ENCODE results near the gene KATNAL2. TPM values are rescaled to one million over a fixed set of nuclear protein-coding genes. Genes with fewer than 3 reads are reported as not detected.

The KATNAL2 gene
- total RNA-seq, 1 donor from 2014 or later = 5.4 TPM

- DNase-seq = no peak
Observed at GRCh38 chr18:47081578-47081977, 164.2 kb downstream of the KATNAL2 start.

GRCh38 chr18:47087676-47088075 lies 170.3 kb downstream of the KATNAL2 start:
- H3K9me3 ChIP-seq (replicated peaks) = no peaks in the 10 kb centered on the region
- H3K4me3 ChIP-seq = no peak overlapping the region
- intact Hi-C loops (cut with micrococcal nuclease) = no loop called here
- H3K27me3 ChIP-seq (ENCODE audit: low read depth) = no peaks in the 10 kb centered on the region
- H3K36me3 ChIP-seq = no peaks in the 10 kb centered on the region
- no peak for TF ChIP-seq CTCF (IDR thresholded peaks at IDR 0.05; ENCODE audit: borderline replicate concordance)
- no peak overlapping the region for H3K27ac ChIP-seq (replicated peaks)
- no peaks in the 10 kb centered on the region for H3K4me1 ChIP-seq
- no peak for DNase-seq

More at GRCh38 chr18:47081578-47081977, 164.2 kb downstream of the KATNAL2 start:
- Histone ChIP-seq H3K4me3 (no peak overlapping the region), H3K36me3 (no peaks in the 10 kb centered on the region), H3K27ac (replicated peaks) (no peak overlapping the region), H3K4me1 (no peaks in the 10 kb centered on the region), H3K27me3 (ENCODE audit: low read depth) (no peaks in the 10 kb centered on the region), H3K9me3 (replicated peaks) (no peaks in the 10 kb centered on the region)
- no peak for TF ChIP-seq CTCF (IDR thresholded peaks at IDR 0.05; ENCODE audit: borderline replicate concordance)
- intact Hi-C loops (cut with micrococcal nuclease) = no loop called here

GRCh38 chr18:47095810-47096209 lies 178.4 kb downstream of the KATNAL2 start:
- Histone ChIP-seq H3K9me3 (replicated peaks) (no peaks in the 10 kb centered on the region), H3K4me1 (peaks cover 6% of the 10 kb centered on the region), H3K4me3 (no peak overlapping the region), H3K36me3 (no peaks in the 10 kb centered on the region), H3K27ac (replicated peaks) (no peak overlapping the region), H3K27me3 (ENCODE audit: low read depth) (no peaks in the 10 kb centered on the region)
- no peak for TF ChIP-seq CTCF (IDR thresholded peaks at IDR 0.05; ENCODE audit: borderline replicate concordance)
- intact Hi-C loops (cut with micrococcal nuclease) = no loop called here
- no peak for DNase-seq

- Histone ChIP-seq H3K27me3 (ENCODE audit: low read depth) (no peaks in the 10 kb centered on the region), H3K4me1 (peaks cover 6% of the 10 kb centered on the region), H3K9me3 (replicated peaks) (no peaks in the 10 kb centered on the region), H3K27ac (replicated peaks) (no peak overlapping the region), H3K36me3 (peaks cover 5% of the 10 kb centered on the region), H3K4me3 (no peak overlapping the region)
- DNase-seq = peak; percentile 16
- peak; percentile 80 for TF ChIP-seq CTCF (IDR thresholded peaks at IDR 0.05; ENCODE audit: borderline replicate concordance)
- intact Hi-C loops (cut with micrococcal nuclease) = loop anchor here (2.0 kb wide), 1 partner anchor 104 kb away; no protein-coding TSS in a partner anchor
Observed at GRCh38 chr18:47100212-47100831, 182.9 kb downstream of the KATNAL2 start.

GRCh38 chr18:47108373-47108772 lies 191.0 kb downstream of the KATNAL2 start:
- peaks cover 76% of the 10 kb centered on the region for H3K36me3 ChIP-seq
- H3K27me3 ChIP-seq (ENCODE audit: low read depth) = no peaks in the 10 kb centered on the region
- no peak overlapping the region for H3K27ac ChIP-seq (replicated peaks)
- H3K4me1 ChIP-seq = peaks cover 5% of the 10 kb centered on the region
- DNase-seq = no peak
- H3K4me3 ChIP-seq = no peak overlapping the region
- intact Hi-C loops (cut with micrococcal nuclease) = no loop called here
- H3K9me3 ChIP-seq (replicated peaks) = no peaks in the 10 kb centered on the region
- no peak for TF ChIP-seq CTCF (IDR thresholded peaks at IDR 0.05; ENCODE audit: borderline replicate concordance)

Data from left ventricle myocardium inferior (tissue), 1 donor.